Activated T-cell treated with anti-CD3 and anti-CD28 coated beads, Interleukin-2, amount 50 U/mL, for 4 hours (primary cell): Measurements from ENCODE around the gene C4BPB. TPM values are rescaled to one million over a fixed set of nuclear protein-coding genes. Genes with fewer than 3 reads are reported as not detected.
"Not testable (repeated sequence)": the region's sequence is repeated elsewhere in the genome, so short reads cannot be mapped to it uniquely, and the experiment has no call there.

ENCODE experiments used
- ATAC-seq, 2 donors: fragments of 200-7000 bp; cut with Tn5 transposase; one replicate each; pipeline ENCODE4 v1.10.0; 2021
- DNase-seq: peaks from one replicate; pipeline ENCODE4 v3.0.0-alpha.2; 2020
- H3K27me3 Mint-ChIP-seq: one replicate; pipeline ENCODE4 v1.8.0; 2021; ENCODE audit warnings: low read depth, mixed read lengths
- H3K36me3 Mint-ChIP-seq: one replicate; pipeline ENCODE4 v1.8.0; 2022; ENCODE audit warnings: mixed read lengths; ENCODE audit not compliant: insufficient read depth
- H3K4me1 Mint-ChIP-seq: one replicate; pipeline ENCODE4 v1.8.0; 2021; ENCODE audit warnings: low read depth, mixed read lengths
- H3K4me3 Mint-ChIP-seq: one replicate; pipeline ENCODE4 v1.8.0; 2021; ENCODE audit warnings: mild to moderate bottlenecking, moderate library complexity, mixed read lengths
- H3K9me3 Mint-ChIP-seq: one replicate; pipeline ENCODE4 v1.8.0; 2021; ENCODE audit warnings: mixed read lengths
- total RNA-seq, 3 donors: library from RNA; stranded (reverse); gene quantifications; one replicate each; pipeline ENCODE4 v1.2.1, GENCODE V29; 2021

Gene C4BPB
- total RNA-seq: under 1 TPM; 0.27 to 0.38 (median 0.29) TPM

- no peak for DNase-seq
- H3K4me1 Mint-ChIP-seq: peaks cover 22% of the 10 kb centered on the region
- H3K27me3 Mint-ChIP-seq: peaks cover 10% of the 10 kb centered on the region
- H3K9me3 Mint-ChIP-seq: no peaks in the 10 kb centered on the region
- ATAC-seq: peak; percentile 59 to 61
- no peaks in the 10 kb centered on the region for H3K36me3 Mint-ChIP-seq
- peak within 1 kb of the TSS; percentile 69 for H3K4me3 Mint-ChIP-seq
Measured at GRCh38 chr1:207088701-207089626, at the start of gene C4BPB. Gene C4BPB, plus strand, starts transcription at chr1:207088860. Its CDS starts 672 bp downstream, at chr1:207089532.

GRCh38 chr1:207039380-207040180 lies 49.1 kb upstream of the C4BPB start:
- no peak for ATAC-seq
- no peak overlapping the region for H3K4me3 Mint-ChIP-seq
- H3K27me3 Mint-ChIP-seq: peaks cover 10% of the 10 kb centered on the region
- DNase-seq: no peak
- peaks cover 16% of the 10 kb centered on the region for H3K4me1 Mint-ChIP-seq
- peaks cover 9% of the 10 kb centered on the region for H3K36me3 Mint-ChIP-seq
- H3K9me3 Mint-ChIP-seq: no peaks in the 10 kb centered on the region

- H3K36me3 Mint-ChIP-seq: peaks cover 13% of the 10 kb centered on the region
- no peak for ATAC-seq
- no peaks in the 10 kb centered on the region for H3K9me3 Mint-ChIP-seq
- no peak for DNase-seq
- no peak overlapping the region for H3K4me3 Mint-ChIP-seq
- peaks cover 20% of the 10 kb centered on the region for H3K4me1 Mint-ChIP-seq
- peaks cover 7% of the 10 kb centered on the region for H3K27me3 Mint-ChIP-seq
Measured at GRCh38 chr1:207040181-207040533, 48.5 kb upstream of the C4BPB start.

- peaks cover 13% of the 10 kb centered on the region for H3K36me3 Mint-ChIP-seq
- not testable (repeated sequence) for H3K9me3 Mint-ChIP-seq, H3K4me3 Mint-ChIP-seq, DNase-seq, ATAC-seq, H3K27me3 Mint-ChIP-seq
- H3K4me1 Mint-ChIP-seq: peaks cover 28% of the 10 kb centered on the region
Measured at GRCh38 chr1:207041397-207041796, 47.3 kb upstream of the C4BPB start.

- Mint-ChIP-seq H3K4me1 (peaks cover 43% of the 10 kb centered on the region), H3K4me3 (no peak overlapping the region), H3K27me3 (no peaks in the 10 kb centered on the region), H3K9me3 (no peaks in the 10 kb centered on the region), H3K36me3 (peaks cover 24% of the 10 kb centered on the region)
- DNase-seq (no peak), ATAC-seq (no peak)
Measured at GRCh38 chr1:207045453-207045852, 43.2 kb upstream of the C4BPB start.

- no peaks in the 10 kb centered on the region for H3K9me3 Mint-ChIP-seq
- no peak for DNase-seq
- H3K36me3 Mint-ChIP-seq: peaks cover 22% of the 10 kb centered on the region
- H3K27me3 Mint-ChIP-seq: no peaks in the 10 kb centered on the region
- no peak overlapping the region for H3K4me3 Mint-ChIP-seq
- H3K4me1 Mint-ChIP-seq: peaks cover 53% of the 10 kb centered on the region
- ATAC-seq: no peak
Measured at GRCh38 chr1:207047505-207047904, 41.2 kb upstream of the C4BPB start.

GRCh38 chr1:207048041-207048440 lies 40.6 kb upstream of the C4BPB start:
- no peak for ATAC-seq
- Mint-ChIP-seq H3K27me3 (no peaks in the 10 kb centered on the region), H3K4me3 (no peak overlapping the region), H3K36me3 (peaks cover 19% of the 10 kb centered on the region), H3K9me3 (no peaks in the 10 kb centered on the region), H3K4me1 (peaks cover 53% of the 10 kb centered on the region)
- DNase-seq: no peak

GRCh38 chr1:207049054-207049453 lies 39.6 kb upstream of the C4BPB start:
- no peaks in the 10 kb centered on the region for H3K27me3 Mint-ChIP-seq
- H3K4me3 Mint-ChIP-seq: peak overlapping the region; percentile 93
- peaks cover 55% of the 10 kb centered on the region for H3K4me1 Mint-ChIP-seq
- H3K36me3 Mint-ChIP-seq: peaks cover 15% of the 10 kb centered on the region
- ATAC-seq: no peak
- H3K9me3 Mint-ChIP-seq: no peaks in the 10 kb centered on the region
- DNase-seq: no peak

GRCh38 chr1:207049514-207049913 lies 39.1 kb upstream of the C4BPB start:
- ATAC-seq: no peak
- peaks cover 52% of the 10 kb centered on the region for H3K4me1 Mint-ChIP-seq
- H3K36me3 Mint-ChIP-seq: peaks cover 15% of the 10 kb centered on the region
- no peaks in the 10 kb centered on the region for H3K27me3 Mint-ChIP-seq
- no peak for DNase-seq
- peak overlapping the region; percentile 93 for H3K4me3 Mint-ChIP-seq
- no peaks in the 10 kb centered on the region for H3K9me3 Mint-ChIP-seq

GRCh38 chr1:207049974-207050391 lies 38.7 kb upstream of the C4BPB start:
- ATAC-seq: peak; percentile 49 to 51
- H3K4me1 Mint-ChIP-seq: peaks cover 48% of the 10 kb centered on the region
- DNase-seq: peak; percentile 42
- no peaks in the 10 kb centered on the region for H3K9me3 Mint-ChIP-seq
- no peaks in the 10 kb centered on the region for H3K27me3 Mint-ChIP-seq
- peak overlapping the region; percentile 93 for H3K4me3 Mint-ChIP-seq
- peaks cover 12% of the 10 kb centered on the region for H3K36me3 Mint-ChIP-seq

- H3K27me3 Mint-ChIP-seq: no peaks in the 10 kb centered on the region
- H3K9me3 Mint-ChIP-seq: no peaks in the 10 kb centered on the region
- H3K4me3 Mint-ChIP-seq: peak overlapping the region; percentile 93
- H3K4me1 Mint-ChIP-seq: peaks cover 43% of the 10 kb centered on the region
- peak; percentile 89 for DNase-seq
- ATAC-seq: peak; percentile 61 to 64
- peaks cover 12% of the 10 kb centered on the region for H3K36me3 Mint-ChIP-seq
Measured at GRCh38 chr1:207050480-207051190, 38.0 kb upstream of the C4BPB start.

- Mint-ChIP-seq H3K36me3 (peaks cover 12% of the 10 kb centered on the region), H3K4me1 (peaks cover 40% of the 10 kb centered on the region), H3K4me3 (peak within 1 kb of the TSS; percentile 95), H3K27me3 (no peaks in the 10 kb centered on the region), H3K9me3 (no peaks in the 10 kb centered on the region)
- DNase-seq (no peak), ATAC-seq (no peak)
Measured at GRCh38 chr1:207051191-207051943, 37.3 kb upstream of the C4BPB start, which contains the start of gene YOD1. Gene YOD1, minus strand, starts transcription at chr1:207051208. Its CDS starts 178 bp downstream, at chr1:207051030.

- Mint-ChIP-seq H3K4me3 (peak within 1 kb of the TSS; percentile 95), H3K27me3 (no peaks in the 10 kb centered on the region), H3K9me3 (no peaks in the 10 kb centered on the region), H3K4me1 (peaks cover 33% of the 10 kb centered on the region), H3K36me3 (peaks cover 5% of the 10 kb centered on the region)
- DNase-seq (peak; percentile 94), ATAC-seq (peak; percentile 87 to 90)
Measured at GRCh38 chr1:207052911-207053769, 35.5 kb upstream of the C4BPB start, which contains the start of gene PFKFB2. Gene PFKFB2, plus strand, starts transcription at chr1:207053275. Its CDS starts 1,443 bp downstream, at chr1:207054718.
